Iris pigment epithelial cell (primary cell): ENCODE results near the gene WNK2.
"Not testable (repeated sequence)": the region's sequence is repeated elsewhere in the genome, so short reads cannot be mapped to it uniquely, and the experiment has no call there.

ENCODE experiments used
- DNase-seq: peaks from one replicate; pipeline ENCODE4 v3.0.0-alpha.2; 2011; ENCODE audit warnings: low read depth

The WNK2 gene

GRCh38 chr9:93236541-93237206 lies 52.7 kb downstream of the WNK2 start:
- DNase-seq = no peak

GRCh38 chr9:93237540-93237939 lies 53.6 kb downstream of the WNK2 start:
- DNase-seq = no peak

GRCh38 chr9:93238953-93239925 lies 55.3 kb downstream of the WNK2 start:
- DNase-seq = no peak

- no peak for DNase-seq
These were observed 57.0 kb downstream of the WNK2 start for GRCh38 chr9:93240891-93241334.

- DNase-seq = no peak
These were observed 59.2 kb downstream of the WNK2 start for GRCh38 chr9:93243112-93243511.

- DNase-seq = no peak
These were observed 60.2 kb downstream of the WNK2 start for GRCh38 chr9:93244101-93244500.

- DNase-seq = no peak
These were observed 60.8 kb downstream of the WNK2 start for GRCh38 chr9:93244510-93245436.

GRCh38 chr9:93245437-93245970 lies 61.6 kb downstream of the WNK2 start:
- no peak for DNase-seq

- DNase-seq = no peak
These were observed 62.2 kb downstream of the WNK2 start for GRCh38 chr9:93246111-93246510.

GRCh38 chr9:93246526-93246925 lies 62.6 kb downstream of the WNK2 start:
- DNase-seq = no peak

GRCh38 chr9:93247099-93247865 lies 63.3 kb downstream of the WNK2 start:
- no peak for DNase-seq

GRCh38 chr9:93247892-93248291 lies 64.0 kb downstream of the WNK2 start:
- no peak for DNase-seq

GRCh38 chr9:93248386-93249040 lies 64.6 kb downstream of the WNK2 start:
- DNase-seq = no peak

- no peak for DNase-seq
These were observed 66.2 kb downstream of the WNK2 start for GRCh38 chr9:93250185-93250584.

- DNase-seq = not testable (repeated sequence)
These were observed 67.4 kb downstream of the WNK2 start for GRCh38 chr9:93251309-93251708.

GRCh38 chr9:93252116-93252780 lies 68.3 kb downstream of the WNK2 start:
- no peak for DNase-seq

- DNase-seq = no peak
These were observed 69.0 kb downstream of the WNK2 start for GRCh38 chr9:93252781-93253530.

- no peak for DNase-seq
These were observed 69.7 kb downstream of the WNK2 start for GRCh38 chr9:93253633-93254032.

GRCh38 chr9:93254061-93254481 lies 70.1 kb downstream of the WNK2 start:
- no peak for DNase-seq
